ENCODE data around the gene HIPK2. TPM values are rescaled to one million over a fixed set of nuclear protein-coding genes. Genes with fewer than 3 reads are reported as not detected.
A peak's percentile ranks its signal among the peaks of the same experiment; 100 is the strongest.

The HIPK2 gene
- total RNA-seq, 1 experiment from 2014 or later = 2.0 TPM

DNA sequence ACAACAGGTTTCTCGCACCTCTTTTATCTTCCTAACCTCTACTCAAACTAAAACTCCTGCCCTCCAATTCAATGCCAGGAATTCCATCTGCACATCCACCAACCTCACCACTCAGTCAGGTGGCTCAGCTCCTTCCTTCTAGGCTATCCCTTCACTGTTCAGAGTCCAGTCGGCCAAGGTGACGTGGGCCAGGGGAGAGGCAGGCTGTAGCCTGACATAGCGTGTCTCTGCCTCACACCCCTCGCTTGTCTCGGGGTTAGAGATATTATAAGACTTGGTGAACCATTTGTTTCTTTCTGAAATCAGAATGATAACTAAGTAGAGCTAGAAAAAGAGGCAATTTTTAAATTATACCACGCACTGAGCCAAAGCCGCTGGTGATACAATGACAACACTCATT is 31.1 kb downstream of the HIPK2 start:
- H3K36me3 ChIP-seq = no peaks in the 10 kb centered on the region
- H3K9me3 ChIP-seq = no peaks in the 10 kb centered on the region
- no peak overlapping the region for H3K4me3 ChIP-seq
- no peaks in the 10 kb centered on the region for H3K27me3 ChIP-seq
- no peak for DNase-seq

DNA sequence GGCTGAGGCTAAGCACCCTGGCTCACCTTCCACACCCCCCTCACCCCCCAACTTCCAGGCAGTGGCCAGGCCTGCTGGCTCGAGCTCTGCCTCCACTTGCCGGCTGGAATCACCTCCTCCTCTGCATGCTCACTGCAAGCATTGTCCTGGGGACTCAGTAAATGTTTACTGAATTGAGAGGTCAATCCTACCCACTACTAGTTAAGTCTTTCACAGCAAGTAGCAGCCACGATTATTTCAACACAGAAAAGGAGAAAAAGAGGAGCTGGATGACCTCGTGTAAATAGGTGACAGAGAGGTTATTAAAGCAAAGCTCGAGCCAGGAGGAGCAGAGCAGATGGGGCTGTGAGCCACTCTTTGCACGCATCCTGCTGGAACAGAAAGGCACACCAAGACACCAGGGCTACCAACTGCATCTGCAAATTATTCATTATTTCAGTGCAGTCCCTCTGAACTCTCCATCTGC is 32.1 kb downstream of the HIPK2 start:
- Histone ChIP-seq H3K36me3 (no peaks in the 10 kb centered on the region; the same call in 1 of the 2 replicates), H3K4me3 (no peak overlapping the region), H3K27me3 (no peaks in the 10 kb centered on the region), H3K9me3 (no peaks in the 10 kb centered on the region)
- DNase-seq = no peak

GRCh38 chr7:139744768-139745677 is 32.8 kb downstream of the HIPK2 start:
- Histone ChIP-seq H3K9me3 (no peaks in the 10 kb centered on the region), H3K4me3 (no peak overlapping the region), H3K36me3 (no peaks in the 10 kb centered on the region; the same call in 1 of the 2 replicates), H3K27me3 (no peaks in the 10 kb centered on the region)
- no peak for DNase-seq

DNA sequence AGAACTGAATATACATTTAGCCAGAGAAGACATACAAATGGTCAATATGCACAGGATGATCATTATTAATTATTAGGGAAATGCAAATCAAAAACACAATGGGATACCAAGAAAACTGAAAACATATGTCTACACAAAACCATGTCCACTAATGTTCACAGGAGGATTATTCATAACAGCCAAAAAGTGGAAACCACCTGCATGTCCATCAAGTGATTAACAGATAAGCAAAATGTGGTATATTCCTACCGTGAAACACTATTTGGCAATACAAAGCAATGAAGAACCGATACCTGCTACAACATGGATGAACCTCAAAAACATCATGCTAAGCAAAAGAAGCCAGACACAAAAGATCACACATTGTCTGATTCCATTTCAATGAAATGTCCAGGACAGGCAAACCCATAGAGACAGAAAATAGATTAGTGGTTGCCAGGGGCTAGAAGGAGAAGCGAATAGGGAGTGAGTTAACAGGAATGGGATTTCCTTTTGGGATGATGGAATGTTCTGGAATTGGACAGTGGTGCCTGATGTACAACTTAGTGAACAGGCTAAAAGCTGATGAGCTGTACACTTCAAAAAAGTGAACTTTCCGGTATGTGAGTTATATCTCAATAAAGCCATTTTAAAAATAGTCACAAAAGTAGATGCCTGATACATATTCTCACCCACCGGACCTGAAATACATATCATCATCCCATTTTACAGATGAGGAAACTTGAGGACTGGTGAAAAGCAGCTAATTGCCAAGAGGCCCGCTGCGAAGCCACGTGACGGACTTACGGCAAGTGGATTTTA is 33.6 kb downstream of the HIPK2 start:
- no peak overlapping the region for H3K4me3 ChIP-seq
- no peaks in the 10 kb centered on the region for H3K27me3 ChIP-seq
- no peak for DNase-seq
- no peaks in the 10 kb centered on the region for H3K9me3 ChIP-seq
- no peaks in the 10 kb centered on the region; the same call in 1 of the 2 replicates for H3K36me3 ChIP-seq

- no peaks in the 10 kb centered on the region; the same call in 1 of the 2 replicates for H3K36me3 ChIP-seq
- H3K27me3 ChIP-seq = no peaks in the 10 kb centered on the region
- H3K4me3 ChIP-seq = no peak overlapping the region
- no peak for DNase-seq
- H3K9me3 ChIP-seq = no peaks in the 10 kb centered on the region
Observed at GRCh38 chr7:139743267-139743966, 34.4 kb downstream of the HIPK2 start.

DNA sequence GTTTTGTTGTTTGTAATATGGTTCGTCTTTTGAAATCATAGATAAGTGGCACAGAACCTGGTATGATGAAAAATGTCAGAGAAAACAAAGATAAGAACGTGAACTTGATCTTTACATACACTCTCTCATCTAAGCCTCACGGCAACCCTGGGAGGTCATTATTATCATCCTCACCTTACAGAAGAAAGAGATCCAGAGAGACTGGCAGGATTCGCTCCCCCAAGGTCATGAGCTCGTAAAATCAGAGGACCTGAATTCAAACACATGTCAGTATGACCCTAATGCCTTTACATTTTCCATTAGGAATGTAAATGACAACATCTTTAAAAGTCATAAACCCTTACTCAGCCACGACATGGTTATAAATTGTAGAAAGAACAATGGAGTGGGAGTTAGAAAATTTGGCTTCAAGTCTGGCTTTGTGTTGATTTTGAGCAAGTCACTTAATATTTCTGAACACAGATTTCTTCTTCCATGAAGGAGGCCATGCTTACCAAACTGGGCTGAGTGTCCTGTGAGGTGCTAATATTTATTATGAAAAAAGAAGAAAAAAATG is 35.9 kb downstream of the HIPK2 start:
- Histone ChIP-seq H3K9me3 (no peaks in the 10 kb centered on the region), H3K27me3 (no peaks in the 10 kb centered on the region), H3K36me3 (no peaks in the 10 kb centered on the region; the same call in none of the 2 replicates), H3K4me3 (no peak overlapping the region)
- DNase-seq = no peak

- H3K27me3 ChIP-seq = no peaks in the 10 kb centered on the region
- DNase-seq = no peak
- H3K36me3 ChIP-seq = no peaks in the 10 kb centered on the region; the same call in none of the 2 replicates
- H3K4me3 ChIP-seq = no peak overlapping the region
- H3K9me3 ChIP-seq = no peaks in the 10 kb centered on the region
Observed at GRCh38 chr7:139741239-139741638, 36.6 kb downstream of the HIPK2 start.

DNA sequence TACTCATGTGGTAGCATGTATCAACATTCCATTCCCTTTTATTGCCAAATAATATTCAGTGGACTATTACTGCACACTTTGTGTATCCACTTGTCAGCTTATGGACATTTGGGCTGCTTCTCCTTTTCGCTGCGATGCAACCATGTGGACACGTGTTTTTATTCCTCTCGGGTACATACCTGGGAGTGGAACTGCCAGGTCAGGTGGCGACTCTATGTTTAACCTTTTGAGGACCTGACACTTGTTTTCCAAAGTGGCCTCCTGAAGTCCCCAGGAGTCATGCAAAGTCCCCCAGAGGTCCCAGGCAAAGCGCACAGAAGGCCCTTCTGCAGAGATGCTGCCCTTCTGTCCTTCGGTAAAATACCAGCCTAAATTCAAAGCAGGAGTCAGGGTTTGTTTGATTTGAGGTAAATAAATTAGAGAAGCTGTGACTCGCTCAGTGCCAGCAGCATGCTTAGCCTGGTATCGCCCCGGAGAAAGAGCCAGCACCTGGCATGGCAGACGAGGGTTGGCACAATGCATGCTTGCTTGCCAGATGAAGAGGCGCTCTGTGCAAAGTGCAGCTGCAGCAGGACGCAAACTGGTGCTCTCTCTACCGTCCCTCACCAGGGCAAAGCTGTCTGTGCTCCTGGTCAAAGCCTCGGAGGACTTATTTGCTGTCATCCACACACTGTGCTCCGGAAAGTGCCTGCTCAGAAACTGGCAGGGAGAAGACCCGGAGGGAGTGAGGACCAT is 37.8 kb downstream of the HIPK2 start:
- peak; percentile 16 for DNase-seq
- Histone ChIP-seq H3K9me3 (no peaks in the 10 kb centered on the region), H3K4me3 (no peak overlapping the region), H3K36me3 (no peaks in the 10 kb centered on the region; the same call in none of the 2 replicates), H3K27me3 (no peaks in the 10 kb centered on the region)

DNA sequence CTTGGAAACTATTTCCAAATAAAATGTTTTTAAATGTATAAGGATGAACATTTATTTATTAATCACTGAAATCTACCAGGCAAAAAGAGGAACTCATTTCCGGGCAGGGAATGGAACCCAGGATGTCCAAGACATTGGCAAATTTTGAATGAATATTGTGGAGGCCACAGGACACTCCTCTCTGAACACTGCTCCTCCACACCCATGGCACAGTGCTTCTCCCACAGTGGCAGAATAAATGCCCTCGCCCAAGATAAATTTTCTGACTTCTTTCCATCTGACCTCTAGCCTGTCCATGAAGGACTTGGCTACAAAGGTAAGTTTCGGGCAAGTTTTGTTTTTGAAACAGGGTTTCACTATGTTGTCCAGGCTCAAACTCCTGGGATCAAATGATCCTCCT is 39.0 kb downstream of the HIPK2 start:
- Histone ChIP-seq H3K4me3 (no peak overlapping the region), H3K9me3 (no peaks in the 10 kb centered on the region), H3K27me3 (no peaks in the 10 kb centered on the region), H3K36me3 (no peaks in the 10 kb centered on the region; the same call in none of the 2 replicates)
- no peak for DNase-seq

DNA sequence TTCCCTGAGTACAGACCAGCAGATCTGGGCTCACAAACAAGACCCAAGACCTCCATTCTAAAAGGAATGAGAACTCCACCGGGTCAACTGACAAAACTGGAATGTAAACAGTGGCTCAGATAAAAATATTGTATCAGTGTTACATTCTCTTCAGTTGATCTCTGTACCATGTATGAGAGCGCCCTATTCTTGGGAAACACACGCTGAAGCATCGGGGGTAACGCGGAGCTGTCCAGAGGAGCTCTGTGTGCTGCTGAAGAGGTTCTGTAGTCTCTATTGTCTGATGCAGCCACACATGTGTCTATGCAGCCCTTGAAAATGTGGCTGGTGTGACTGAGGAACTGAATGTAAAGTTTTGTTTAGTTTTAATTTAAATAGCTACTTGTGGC is 39.7 kb downstream of the HIPK2 start:
- H3K27me3 ChIP-seq = no peaks in the 10 kb centered on the region
- H3K36me3 ChIP-seq = peaks cover 2% of the 10 kb centered on the region
- no peak overlapping the region for H3K4me3 ChIP-seq
- H3K9me3 ChIP-seq = no peaks in the 10 kb centered on the region
- no peak for DNase-seq

DNA sequence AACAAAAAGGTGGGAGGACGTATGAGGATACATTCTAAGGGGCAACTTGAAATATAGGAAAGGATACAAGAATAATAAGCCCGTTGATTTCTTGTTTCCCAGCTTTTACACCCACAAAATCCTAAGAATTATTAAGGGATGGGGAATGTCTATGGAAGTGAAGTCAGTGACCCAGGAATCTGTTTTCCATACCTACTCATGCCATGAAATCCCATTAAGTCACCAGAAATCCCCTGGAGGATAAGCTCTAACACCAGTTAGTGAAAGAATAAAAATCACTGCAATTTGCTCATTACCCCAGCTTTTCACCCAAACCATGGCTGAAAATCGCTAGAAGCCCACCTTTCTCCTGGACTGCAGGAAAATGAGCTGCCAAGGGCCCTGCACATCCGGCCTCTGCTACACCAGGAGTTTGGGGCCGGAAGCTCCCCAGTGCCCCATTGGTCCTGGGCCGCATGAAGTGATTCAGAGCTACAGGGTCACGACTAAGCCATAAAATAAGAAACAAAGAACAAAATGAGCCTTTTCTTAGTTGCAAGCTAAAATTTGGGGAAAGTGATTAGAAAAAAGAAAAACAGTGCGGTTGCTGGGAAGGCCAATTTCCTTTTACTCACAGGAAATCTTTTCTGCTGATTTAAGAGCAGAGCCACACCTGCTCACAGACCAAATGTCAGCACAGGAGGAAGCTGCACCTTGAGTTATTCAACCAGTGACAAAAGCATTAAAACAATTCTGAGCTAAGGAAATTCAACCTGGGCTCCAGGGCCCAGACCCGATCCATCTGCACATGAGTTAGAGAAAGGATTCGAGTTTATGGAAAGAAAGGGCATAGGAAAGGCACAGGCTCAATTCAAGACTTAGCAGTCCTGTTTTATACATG is 40.3 kb downstream of the HIPK2 start:
- Histone ChIP-seq H3K36me3 (peaks cover 5% of the 10 kb centered on the region), H3K9me3 (no peaks in the 10 kb centered on the region), H3K4me3 (no peak overlapping the region), H3K27me3 (no peaks in the 10 kb centered on the region)
- no peak for DNase-seq

DNA sequence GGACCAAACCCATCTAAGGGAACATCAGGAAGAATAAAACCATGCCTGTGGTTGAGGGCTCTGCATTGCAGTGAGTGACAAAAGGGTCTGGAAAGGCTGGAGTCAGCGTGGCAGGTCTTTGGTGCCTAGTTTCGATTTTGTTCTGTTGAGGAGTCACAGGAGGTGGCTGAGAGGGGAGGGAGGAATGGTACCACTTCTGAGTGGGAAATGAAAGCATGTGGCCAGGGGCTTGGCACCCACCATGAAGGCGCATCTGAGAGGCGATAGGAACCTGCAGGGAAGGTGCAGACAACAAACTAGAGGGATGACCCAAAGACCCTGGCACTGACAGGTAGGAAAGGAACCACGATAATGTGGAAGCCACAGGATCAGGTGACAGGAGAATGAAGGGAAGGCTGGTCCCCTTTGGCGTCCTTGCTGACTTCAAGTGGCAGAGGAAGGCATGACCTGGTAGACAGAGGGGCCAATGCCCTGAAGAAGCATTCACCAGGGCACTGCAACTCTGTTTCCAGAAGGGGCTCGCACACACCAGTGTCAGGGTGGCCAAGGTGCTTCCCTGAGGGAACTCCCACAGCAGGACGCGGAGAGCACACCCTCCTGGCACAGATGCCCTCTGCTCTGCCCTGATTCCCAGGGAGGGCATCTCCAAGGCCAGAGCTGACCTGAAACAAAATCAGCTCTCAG is 41.7 kb downstream of the HIPK2 start:
- Histone ChIP-seq H3K27me3 (no peaks in the 10 kb centered on the region), H3K9me3 (no peaks in the 10 kb centered on the region), H3K36me3 (peaks cover 5% of the 10 kb centered on the region), H3K4me3 (no peak overlapping the region)
- no peak for DNase-seq

GRCh38 chr7:139735466-139735865 is 42.3 kb downstream of the HIPK2 start:
- Histone ChIP-seq H3K9me3 (no peaks in the 10 kb centered on the region), H3K4me3 (no peak overlapping the region), H3K36me3 (peaks cover 5% of the 10 kb centered on the region), H3K27me3 (no peaks in the 10 kb centered on the region)
- DNase-seq = no peak

- H3K27me3 ChIP-seq = no peaks in the 10 kb centered on the region
- peaks cover 9% of the 10 kb centered on the region for H3K36me3 ChIP-seq
- DNase-seq = peak; percentile 13
- no peaks in the 10 kb centered on the region for H3K9me3 ChIP-seq
- H3K4me3 ChIP-seq = no peak overlapping the region
Observed at GRCh38 chr7:139734395-139734794, 43.4 kb downstream of the HIPK2 start.

DNA sequence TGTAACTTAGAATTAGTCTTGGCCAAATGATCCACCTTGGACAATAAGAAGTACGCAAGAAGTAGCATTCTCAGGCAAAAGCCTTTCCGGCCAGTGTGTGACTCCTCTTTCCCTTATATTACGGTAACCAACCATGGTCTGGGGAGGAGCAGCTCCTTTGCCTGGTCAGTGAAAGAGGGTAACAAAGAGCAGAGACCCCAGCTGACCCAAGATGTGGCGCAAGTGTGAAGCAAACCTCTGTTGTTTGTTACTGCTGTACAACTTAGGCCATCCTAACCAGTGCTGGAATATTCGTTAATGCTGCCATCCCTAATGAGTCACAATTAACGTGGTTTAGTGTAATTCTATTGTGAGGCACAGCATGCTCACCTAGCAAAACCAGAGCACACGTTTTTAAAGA is 44.0 kb downstream of the HIPK2 start:
- H3K27me3 ChIP-seq = no peaks in the 10 kb centered on the region
- H3K9me3 ChIP-seq = no peaks in the 10 kb centered on the region
- DNase-seq = no peak
- no peak overlapping the region for H3K4me3 ChIP-seq
- H3K36me3 ChIP-seq = peaks cover 14% of the 10 kb centered on the region
